Caki2 (cell line): ENCODE measurements around the gene VDR. TPM values are rescaled to one million over a fixed set of nuclear protein-coding genes. Genes with fewer than 3 reads are reported as not detected.

Experiments
- DNase-seq: peaks from one replicate; pipeline ENCODE4 v3.0.0-alpha.2; 2015; ENCODE audit warnings: low read depth
- in situ Hi-C: cut with HindIII; loops from 2 replicates; pipeline ENCODE4 v1.10.0; 2016; ENCODE audit warnings: low sequenced_read_pairs, low pct_unique_long_range_greater_than_20kb, mixed read lengths
- total RNA-seq: library from RNA; depleted of rRNA; stranded (reverse); fragments of >200 nt; shearing (Covaris generic); gene quantifications from 2 replicates; pipeline ENCODE4 v1.2.3, GENCODE V29; 2014; ENCODE audit warnings: low replicate concordance

Gene VDR
- total RNA-seq, 1 experiment from 2014 or later = 0.14 TPM

DNA sequence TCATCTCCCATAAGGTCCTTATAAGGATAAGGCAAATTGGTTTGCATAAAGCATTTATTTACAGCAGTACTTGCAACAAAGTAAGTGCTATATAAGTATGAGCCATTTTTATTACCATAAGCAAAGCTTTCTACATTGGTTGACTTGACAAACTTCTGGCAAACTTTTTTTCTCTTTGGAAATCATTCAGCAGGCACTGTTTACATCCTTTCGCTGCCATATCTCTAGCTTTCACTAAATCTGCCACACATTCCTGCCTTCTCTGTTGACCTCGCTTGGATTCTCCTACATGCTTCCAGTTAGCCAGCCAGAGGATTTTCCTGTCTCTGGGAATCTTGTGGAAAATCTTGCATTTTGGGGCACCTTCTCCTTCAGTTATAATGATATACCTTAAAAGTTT, 63.3 kb downstream of the VDR start:
- DNase-seq = no peak
- in situ Hi-C loops = no loop called here

DNA sequence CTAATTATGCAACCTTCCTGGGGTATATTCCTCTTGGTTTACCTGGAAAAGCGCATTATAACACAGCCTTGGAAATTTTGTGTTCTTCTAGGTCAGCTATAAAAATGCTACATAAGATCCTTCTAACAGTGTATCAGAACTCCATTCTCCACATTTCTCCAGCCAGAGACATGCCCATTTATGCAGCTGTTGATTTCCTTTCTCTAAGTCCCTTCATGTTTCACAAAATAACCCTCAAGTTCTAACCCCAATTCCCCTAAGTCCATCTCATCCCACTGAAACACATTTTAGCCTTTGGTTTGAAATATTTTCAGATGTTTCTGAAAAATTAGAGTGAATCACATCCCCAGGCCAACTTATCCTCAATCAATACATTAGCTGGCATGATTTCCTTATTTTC, 64.2 kb downstream of the VDR start:
- DNase-seq = no peak
- in situ Hi-C loops = no loop called here

DNA sequence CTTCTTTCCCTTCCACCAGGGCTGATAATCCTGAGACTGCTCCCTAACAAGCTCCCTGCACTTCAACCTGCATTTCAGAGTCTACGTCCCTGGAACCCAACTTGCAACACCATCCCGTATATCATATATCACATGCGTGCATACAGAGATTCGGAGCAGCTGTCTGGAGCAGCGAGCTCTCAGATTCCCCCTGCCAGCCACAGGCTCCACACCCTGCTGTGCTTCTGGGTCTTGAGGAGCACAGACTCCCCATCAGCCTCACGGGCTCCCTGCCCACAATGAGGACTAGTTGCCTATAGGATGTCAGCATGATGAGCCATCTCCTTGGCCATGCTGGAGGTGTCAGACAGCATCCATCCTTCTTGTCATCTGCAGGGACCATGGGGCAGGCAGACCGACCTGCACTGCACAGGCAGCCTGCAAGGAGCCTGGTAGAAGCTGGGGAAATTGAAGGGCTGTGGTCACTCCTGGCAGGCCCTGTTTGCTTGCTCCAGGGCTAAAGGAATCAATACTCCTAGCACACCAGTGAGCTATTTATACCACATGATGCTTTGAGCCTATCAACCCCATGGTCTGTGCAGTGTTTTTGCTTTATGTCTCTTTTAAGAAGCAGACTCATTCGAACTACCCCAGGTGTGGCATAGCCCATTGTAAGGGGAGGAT, 65.4 kb downstream of the VDR start:
- in situ Hi-C loops = no loop called here
- DNase-seq = no peak

DNA sequence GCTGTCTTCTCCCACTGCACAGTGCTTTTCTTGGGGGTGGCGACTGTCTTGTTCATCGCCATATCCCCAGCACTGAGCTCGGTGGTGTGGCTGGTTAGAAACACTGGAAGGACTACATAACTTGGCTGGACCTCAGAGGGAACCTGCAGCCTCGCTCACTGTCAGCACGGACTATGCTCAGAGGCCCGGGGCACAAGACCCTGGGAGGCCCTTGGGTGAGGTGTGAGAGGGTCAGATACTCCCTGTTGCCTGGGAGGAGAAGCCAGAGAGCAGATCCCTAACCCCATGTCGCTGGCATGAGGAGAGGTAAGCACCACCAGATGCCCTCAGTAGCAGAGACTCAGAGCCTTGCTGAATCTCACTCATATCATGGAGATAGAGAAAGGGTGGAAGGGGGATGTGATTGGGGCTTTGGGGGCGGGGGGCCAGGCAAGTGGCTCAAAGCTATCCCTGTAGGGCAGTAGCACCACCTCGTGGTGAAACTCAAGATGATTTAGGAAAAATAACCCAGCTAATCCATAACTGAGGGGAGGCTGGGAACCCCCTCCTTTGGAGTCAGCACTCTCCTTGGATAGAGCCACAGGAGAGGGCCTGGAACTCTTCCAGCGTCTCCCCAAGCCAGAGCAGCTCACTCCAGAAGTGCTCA, 66.4 kb downstream of the VDR start:
- in situ Hi-C loops = no loop called here
- DNase-seq = peak; percentile 25

DNA sequence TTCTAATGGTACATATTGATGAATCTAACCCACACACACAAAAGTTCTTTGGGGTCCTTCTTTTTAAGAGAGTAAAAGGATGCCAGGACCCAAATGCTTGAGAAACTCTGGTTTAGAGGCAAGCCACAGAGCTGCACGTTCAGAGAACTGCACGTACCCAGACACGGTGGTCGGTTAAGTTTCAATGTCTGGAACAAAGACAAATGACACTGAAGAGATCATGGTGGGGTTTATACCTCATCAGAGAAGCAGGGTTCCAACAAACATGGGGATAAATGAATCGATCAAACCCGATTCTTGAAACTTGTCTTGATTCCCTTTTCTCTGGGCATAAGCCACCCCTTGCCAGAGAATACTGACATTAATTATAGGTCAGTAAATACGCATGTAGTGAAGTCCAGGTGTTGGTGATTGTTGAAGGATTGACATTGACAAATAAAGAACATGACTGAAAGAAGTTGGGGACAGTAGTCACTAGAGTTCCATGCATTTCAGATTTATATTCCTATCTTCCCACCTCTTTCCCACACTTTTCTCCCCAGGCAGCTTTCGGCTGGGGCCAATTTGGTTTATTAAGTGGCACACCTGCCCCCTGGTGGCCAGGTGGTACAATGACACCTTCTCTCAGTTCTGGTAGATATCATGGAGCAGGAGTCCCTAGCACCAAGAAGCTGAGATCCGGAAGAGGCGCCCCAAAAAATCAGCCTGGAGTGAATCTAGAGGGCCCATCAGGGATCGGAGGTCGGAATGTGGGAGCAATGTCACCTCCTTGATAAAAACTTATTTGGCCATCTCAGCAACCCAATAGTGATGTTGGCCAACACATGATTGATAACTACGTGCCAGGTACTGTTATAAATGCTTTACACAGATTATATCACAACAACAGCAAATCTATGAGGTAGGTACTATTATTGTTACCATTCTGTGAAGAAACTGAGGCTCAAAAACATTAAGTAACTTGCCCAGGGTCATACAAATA, 67.3 kb downstream of the VDR start:
- in situ Hi-C loops = no loop called here
- DNase-seq = peak; percentile 60

DNA sequence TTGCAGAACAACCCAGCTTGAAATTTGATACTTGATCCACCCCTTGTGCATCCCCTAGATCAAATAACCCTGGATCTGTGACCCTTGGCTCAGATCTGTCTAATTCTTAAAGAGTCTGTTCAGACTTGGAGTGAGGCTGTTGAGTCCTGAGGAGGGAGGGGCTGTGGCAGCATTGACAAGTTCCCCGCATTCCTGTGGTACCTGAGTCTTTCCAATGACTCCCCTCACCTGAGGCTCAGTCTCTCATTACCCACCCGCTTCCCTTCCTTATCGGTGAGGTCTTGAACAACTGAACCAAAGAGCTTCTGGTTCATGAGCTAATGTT, 69.0 kb downstream of the VDR start:
- in situ Hi-C loops = no loop called here
- peak; percentile 51 for DNase-seq

DNA sequence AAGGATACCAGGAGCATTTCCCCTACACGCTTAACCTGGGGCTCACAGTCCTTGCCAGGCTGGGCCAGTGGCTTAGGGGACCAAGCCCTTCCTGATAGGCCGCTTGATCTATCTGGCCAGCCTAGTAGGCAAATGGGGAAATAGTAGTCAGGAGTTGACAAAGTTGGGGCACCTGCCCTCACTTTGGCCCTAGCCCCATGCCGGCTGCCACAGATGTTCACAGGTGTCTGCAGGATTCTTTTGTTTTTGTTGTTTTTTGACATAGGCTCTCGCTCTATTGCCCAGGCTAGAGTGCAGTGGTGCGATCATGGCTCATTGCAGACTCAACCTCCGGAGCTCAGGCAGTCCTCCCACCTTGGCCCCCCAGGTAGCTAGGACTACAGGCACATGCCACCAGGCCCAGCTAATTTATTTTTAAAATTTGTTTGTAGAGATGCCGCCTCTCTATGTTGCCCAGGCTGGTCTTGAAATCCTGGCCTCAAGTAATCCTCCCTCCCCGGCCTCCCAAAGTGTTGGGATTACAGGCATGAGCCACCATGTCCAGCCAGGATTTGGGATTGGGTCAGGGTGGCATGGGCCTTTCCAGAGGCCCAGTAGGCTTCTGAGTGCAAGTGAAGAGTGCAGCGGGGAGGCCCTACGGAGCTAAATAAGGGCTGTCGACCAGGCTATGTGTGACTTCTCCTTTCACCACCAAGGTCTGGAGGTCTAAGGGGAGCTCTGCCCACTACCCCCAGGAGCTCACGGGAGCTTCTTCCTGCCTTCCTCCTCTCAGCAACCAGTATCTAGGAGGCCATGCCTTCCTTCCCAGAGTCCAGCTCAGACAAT, 69.6 kb downstream of the VDR start:
- in situ Hi-C loops = no loop called here

DNA sequence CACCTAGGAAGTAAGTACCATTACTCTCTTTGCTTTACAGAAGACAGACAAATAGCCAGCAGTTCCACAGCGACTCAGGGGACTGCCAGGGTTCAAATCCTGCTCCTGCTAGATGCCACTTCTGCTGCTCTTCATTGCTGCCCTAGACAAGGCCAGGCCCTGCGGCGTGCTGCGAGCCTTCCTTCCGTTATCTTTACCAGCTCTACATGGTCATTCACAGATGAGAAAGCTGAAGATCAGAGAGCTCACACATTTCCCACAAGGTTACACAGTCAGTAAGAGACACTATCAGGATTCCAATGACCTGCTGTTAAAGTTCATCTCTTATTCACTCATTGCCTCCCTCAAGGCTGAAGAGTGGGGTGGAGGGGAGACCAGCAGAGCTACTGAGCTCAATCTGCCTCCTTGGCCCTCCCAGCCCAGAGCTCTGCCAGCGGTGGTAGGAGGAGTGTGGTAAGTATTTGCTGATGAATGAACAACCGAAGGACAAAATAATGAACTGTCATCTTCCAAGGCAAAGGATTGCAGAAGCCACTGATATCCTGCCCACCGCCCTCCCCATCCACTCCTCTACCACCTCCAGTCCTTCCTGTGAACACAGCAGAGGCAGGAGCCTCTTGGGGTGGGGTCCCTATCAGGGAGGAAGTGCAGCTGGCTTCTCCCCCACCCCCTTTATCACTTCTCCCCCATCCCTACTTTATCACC, 70.4 kb downstream of the VDR start:
- in situ Hi-C loops = no loop called here

More for the DNA sequence above, 69.6 kb downstream of the VDR start:
- no peak for DNase-seq

DNA sequence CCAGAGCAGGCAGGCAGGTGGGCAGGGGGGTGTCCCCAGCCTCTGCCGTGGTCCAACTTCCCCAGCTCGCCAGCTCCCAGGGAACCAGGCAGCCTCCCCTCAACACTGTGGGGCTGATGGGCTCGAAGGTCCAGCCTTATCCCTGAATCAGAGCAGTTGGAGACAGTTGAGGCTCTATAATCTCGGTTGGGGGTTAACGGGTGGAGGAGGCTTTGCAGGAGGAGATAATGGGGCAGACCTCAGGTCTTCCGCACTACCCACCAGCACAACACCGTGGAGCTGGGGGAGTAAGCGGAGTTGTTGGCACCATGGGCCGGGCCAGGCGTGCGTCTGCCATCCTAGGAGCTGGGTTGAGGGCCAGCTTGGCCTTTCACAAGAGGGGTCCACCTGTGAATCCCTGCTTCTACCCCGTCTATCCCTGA, 71.2 kb downstream of the VDR start:
- DNase-seq = no peak
- in situ Hi-C loops = no loop called here

More for the DNA sequence above, 70.4 kb downstream of the VDR start:
- no peak for DNase-seq

DNA sequence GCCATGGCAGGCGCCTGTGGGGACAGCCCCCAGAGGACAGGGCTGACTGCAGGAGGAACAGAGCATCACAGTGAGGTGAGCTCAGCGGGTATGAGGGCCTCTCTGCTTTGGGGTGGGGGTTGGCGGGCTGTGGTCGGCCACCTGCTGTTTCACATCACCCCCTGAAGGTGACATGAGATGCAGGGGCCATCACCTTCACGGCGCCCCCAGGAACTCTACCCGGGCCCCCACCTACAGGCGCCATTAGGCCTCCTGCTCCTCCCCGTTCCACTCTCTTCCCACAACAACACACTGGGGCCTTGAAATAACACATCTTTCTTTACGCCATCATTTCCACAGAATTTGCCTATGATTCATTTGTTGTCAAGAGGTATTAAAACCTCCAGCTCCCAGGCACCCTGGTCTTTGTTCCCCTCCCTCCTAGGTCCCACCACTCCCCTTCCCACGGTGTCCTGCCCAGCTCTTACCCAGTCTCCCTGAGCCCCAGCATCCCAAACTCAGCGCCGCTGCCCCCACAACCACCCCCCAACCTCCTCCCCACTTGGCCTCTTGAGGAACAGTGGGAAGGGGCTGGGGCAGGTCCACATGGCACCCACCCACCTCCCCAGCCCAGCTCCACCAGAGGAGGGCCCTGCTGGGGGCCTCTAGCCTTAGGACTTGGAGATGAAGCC, 72.4 kb downstream of the VDR start:
- no peak for DNase-seq

DNA sequence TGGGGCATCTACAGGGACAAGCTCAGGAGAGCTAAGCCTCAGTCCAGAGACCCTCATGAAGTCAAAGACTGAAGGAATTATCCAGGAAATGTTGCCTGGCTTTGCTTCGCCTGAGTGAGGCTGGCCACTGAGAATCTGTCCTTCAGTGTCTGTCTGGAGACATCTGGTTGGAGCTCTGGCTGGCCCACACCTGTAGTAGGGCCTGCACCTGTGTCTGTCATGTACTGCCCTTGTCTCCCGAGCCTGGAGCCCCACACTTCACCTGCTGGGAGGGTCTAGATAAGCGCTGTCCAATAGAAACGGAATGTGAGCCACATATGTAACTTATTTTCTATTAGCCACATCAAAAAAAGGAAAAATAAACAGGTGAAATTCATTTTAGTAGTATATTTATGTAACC, 75.2 kb downstream of the VDR start:
- DNase-seq = no peak
- in situ Hi-C loops = no loop called here

More for the DNA sequence above, 72.4 kb downstream of the VDR start:
- in situ Hi-C loops = no loop called here

DNA sequence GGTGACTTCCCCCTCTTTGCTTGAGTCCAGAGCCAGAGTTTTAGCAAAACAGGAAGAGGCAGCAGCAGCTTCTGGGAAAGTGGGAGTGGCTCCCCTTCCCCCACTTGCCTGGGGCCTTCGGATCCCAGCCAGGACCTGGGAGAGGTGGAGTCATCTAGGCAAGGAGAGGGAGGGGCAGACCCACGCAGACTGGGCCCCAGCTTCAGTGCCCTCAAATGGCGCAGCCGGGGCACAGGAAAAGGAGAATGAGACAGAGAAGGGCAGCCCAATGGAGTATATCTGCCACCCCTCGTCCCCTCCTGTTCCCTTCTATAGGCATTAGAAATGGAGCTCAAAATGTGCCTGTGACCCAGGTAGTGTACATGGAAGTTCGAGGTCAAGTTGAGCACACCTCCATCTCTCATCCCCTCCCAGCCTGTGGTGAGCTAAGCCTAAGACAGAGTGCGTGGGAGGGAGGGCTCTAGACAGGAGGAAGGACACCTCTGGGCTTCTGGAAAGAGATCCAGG, 75.8 kb downstream of the VDR start:
- DNase-seq = peak; percentile 39
- in situ Hi-C loops = no loop called here

DNA sequence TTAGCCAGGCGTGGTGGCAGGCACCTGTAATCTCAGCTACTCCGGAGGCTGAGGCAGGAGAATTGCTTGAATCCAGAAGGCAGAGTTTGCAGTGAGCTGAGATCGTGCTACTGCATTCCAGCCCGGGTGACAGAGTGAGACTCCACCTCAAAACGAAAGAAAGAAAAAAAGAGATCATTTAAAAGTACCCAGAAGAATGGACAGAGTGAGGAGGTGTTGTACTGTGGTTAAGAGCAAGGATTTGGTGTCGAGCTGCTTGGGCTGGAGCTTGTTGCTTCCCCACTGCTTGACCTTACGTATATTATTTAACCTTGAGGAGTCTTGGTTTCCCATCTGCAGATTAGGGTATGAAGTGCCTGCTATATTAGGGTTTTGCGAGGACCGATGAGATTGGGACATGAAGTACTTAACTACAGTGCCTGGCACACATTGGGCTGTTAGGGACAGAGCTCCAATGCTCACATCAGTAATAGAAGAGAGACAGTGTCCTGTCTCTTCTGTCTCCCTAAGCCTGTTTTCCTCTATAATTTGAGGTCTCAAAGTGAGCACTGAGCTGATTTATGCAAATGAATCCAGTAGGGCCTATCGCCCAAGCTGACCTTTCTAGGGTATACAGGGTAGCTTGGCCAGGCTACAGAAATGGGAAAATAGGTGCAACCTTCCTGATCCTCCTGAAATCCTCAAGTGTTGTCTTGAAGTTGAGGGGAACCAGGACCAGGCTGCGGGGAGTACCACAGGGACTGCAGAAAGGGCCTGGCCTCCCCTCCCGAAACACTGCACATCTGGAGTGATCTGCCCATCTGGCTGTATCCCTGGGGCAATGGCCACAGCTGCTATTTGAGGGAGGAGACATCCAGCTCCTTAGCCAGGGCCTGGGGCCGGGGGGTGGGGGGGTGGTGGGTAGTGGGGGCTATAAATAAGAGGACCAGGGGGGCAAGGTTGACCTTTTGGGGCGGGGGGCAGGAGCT, 76.5 kb downstream of the VDR start:
- no peak for DNase-seq
- in situ Hi-C loops = no loop called here

DNA sequence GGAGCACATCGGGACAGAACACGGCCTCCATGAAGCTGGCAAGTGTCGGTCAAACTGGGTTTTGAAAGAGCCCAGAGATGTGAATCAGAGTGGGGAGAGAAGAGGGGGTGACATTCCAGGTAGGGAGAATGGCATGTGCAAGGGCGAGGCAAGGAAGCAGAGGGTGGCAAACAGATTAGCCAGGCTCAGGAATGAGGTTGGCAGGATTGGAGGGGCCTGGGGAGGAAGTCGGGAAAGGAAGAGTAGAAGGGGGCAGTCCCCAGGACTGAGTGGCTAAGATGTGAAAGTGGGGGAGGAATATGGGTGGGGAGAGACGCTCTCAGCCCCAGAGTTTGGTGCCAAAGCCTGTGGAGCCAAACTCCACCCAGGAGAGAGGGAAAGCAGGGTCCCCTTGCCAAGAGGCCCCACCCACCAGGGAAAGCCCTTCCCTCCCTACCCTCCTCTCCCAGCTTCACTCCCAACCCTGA, 79.6 kb downstream of the VDR start:
- in situ Hi-C loops = no loop called here
- DNase-seq = peak; percentile 17

DNA sequence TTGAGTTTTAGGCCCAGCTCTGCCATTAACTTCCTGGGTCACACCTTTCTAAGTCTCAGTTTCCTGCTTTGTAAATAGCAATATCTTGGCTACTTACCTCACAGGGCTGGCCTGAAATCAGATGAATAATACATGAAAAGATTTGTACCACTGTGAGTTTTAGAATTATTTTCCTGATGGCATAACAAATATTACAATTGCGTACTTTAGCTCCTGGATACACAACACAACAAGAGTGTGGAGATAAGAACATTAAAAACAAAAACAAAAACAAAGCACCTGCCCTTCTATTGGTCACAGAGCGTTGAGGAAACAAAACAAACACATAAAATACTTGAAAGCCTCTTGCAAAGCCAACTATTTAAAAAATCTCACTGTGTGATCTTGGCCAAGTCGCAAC, 80.2 kb downstream of the VDR start:
- in situ Hi-C loops = no loop called here

DNA sequence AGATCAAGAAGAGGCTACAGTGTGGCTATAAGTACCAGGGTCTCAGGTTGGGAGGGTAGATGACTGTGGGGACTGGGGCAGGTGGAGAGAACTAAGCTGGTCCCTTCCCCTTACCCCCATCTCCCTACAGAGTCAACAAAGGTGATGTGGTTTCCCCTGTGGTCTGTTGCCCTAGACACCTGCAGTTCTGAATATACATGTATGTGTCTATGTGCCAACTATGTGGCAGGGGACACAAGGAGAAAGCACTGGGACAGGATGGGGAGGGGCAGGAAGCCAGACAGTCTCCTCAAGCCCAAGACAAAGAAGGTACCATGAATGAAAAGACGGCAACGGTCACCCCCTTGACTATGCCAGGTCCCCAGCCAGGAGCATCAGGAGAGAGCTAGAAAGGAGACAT, 80.6 kb downstream of the VDR start:
- in situ Hi-C loops = no loop called here
- DNase-seq = no peak

More for the DNA sequence above, 80.2 kb downstream of the VDR start:
- DNase-seq = no peak
